NCI-H2171 (cell line): ENCODE measurements around the gene PTRH2.
"Not testable (repeated sequence)": the region's sequence is repeated elsewhere in the genome, so short reads cannot be mapped to it uniquely, and the experiment has no call there.

Experiments
- DNase-seq: peaks from one replicate; lab custom pipeline; 2025; lab: John Stamatoyannopoulos, UW

The PTRH2 gene

DNA sequence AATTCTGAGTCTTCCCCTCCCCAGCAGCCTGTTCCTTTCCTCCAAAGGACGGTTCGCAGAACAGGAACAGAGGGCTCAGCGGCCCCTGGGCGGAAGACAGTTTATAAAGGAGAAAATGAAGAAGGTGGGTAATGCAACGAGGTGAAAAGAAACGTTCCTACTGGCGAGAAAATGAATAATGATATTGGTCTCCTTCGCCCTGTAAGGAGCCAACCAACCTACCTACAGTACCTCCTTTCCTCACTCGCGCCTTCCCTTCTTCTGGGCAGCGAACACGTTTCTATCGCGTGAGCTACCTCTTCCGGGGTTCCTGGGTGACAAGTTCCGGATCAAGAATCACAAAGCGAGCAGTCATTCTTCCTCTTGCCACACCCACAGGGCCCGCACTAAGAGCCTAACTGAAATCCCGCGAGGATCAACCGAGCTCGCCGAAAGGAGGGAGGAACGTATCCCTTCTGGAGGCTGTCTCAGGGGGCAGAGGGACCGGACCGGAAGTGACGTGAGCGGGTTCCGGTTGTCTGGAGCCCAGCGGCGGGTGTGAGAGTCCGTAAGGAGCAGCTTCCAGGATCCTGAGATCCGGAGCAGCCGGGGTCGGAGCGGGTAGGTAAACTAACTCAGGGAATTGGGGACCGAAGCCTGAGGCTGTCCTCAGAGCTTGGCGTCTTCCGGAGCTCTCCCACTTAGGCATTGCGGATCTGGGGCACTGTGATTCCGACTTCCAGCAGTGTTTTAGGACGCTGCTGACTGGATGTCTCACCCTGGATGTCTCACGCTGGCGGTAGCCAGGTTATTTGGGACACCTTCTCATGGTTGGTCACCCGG lies at the start of gene PTRH2, which contains the start of gene VMP1:
Gene PTRH2 (minus strand): TSS at position 282 of the 822 bp plus-strand sequence. CDS start 9,452 bp downstream, outside the sequence.
Gene VMP1 (plus strand): TSS at position 506 of the 822 bp plus-strand sequence. CDS start 23,793 bp downstream, outside the sequence.
- peak; percentile 99 for DNase-seq

DNA sequence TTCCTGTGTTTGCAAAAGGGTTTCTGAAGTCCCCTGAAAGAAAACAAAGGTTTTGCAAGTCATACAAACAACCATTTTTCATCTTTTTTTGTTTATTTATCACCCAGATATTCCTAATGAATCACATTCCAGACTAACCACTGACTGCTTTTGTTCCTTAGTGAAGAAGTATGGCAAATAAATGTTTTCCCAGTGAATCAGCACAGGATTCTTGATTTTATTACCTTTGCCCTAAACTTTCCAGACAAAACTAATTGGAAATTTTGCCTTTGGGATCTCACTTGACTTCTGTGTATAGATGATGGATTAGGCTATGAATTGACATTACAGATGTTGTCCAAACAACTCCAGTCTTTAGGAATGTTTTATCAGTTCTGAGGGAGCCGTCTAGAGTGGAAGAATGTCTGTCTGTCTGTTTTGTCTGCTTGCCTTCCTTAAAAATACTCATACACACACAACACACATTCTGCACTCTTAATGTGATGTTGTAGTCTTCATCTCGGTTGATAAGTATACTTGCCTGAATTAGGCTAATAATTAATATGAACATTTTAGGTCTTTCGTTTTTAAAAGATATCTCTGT lies 49.1 kb upstream of the PTRH2 start:
- DNase-seq = no peak

DNA sequence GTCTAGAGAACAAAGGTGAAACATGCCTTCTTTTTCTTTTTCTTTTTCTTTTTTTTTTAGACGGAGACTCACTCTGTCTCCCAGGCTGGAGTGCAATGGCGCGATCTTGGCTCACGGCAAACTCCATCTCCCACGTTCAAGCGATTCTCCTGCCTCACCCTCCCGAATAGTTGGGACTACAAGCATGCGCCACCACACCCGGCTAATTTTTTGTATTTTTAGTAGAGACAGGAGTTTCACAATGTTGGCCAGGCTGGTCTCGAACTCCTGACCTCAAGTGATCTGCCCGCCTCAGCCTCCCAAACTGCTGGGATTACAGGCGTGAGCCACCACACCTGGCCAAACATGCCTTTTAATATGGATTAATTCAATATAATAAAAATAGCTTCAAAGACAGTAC lies 47.8 kb upstream of the PTRH2 start:
- DNase-seq = not testable (repeated sequence)

DNA sequence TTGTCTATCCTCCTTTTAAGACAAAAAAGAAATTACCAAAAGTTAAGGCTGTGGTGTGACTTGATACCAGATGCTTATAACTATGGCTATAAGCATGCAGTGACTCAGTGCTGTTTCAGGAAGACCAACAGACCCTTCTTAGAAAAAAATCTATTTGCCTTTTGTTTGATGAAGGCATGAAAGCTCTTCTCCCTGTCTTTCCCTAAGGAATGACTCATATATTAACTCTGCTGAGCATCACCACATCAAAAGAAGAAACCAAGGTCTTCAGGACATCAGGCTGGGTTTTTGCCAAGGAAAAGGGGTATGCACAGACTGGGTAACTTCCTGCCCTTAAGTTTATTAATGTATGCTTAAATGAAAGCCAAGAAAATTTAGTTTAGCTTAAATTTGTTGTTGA lies 47.3 kb upstream of the PTRH2 start:
- no peak for DNase-seq

DNA sequence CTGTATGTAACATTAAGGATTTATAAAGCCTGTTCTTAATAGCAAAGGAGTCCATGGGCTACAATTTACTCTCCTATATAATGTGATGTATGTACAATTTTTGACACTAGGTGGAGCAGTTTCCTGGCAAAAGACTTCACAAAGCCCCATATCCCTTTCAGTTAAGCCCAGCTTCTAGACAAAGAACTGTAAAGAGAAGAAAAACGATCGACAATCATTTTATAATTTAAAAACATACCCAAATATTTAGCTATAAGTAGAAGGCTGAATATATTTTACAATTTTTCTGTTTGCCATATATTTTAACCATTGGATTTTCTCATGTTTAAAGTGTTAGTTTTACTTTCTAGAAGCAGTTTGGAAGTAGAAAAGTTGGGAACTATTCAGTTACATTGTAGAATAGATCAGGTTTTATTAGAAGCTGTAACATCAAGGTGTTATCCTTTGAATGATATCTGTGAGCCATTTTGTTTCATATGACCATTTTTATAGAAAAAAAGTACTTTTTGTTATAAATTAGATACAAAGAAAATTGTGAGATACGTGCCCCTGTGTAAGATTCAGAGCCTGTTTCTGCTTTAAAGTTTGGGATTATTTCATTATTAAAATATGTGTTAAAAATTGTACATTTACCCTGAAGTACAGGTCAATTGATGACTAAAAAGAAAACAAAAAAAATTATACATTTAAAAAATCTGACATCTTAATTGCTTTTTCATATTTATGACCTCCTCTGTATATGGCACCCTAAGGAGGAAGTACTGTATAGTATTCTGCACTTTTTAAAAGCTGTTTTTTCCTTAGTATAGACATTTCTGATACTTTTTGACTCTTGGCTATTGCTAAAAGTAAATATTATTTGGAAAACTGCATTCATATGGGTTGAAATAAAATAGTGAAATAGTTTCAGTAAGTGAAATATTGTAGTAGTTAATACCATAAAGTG lies 46.6 kb upstream of the PTRH2 start:
- DNase-seq = peak; percentile 60

DNA sequence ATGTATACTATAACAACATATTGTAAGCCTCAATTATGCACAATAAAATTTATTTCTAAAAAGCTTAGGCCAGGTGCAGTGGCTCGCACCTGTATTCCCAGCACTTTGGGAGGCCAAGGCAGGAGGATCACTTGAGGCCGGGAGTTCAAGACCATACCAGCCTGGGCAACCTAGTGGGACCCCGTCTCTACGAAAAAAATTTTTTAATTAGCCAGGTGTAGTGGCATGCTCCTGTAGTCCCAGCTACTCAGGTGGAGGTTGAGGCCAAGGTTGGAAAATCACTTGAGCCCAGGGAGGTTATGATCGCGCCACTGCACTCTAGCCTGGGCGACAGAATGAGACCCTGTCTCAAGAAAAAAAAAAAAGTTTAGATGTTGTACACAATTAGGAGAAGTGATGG lies 45.7 kb upstream of the PTRH2 start:
- DNase-seq = no peak

DNA sequence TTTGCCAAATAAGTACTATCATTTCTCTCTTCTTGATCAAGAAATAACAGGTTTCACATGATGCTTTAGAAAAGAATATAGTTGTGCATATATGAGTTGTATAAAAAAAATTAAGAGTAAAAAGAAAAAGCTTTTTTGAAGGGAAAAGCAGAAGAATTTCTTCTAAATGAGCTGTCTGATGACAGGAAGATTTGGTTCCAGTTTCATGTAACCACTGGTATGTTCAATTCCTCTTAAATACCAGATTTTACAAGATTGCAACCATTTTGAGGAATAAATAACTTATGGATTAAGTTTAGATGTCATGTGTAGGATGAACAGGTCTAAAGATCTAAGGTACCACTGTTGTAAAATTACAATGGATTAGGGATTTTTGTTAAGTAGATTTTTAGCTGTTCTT lies 45.2 kb upstream of the PTRH2 start:
- no peak for DNase-seq

DNA sequence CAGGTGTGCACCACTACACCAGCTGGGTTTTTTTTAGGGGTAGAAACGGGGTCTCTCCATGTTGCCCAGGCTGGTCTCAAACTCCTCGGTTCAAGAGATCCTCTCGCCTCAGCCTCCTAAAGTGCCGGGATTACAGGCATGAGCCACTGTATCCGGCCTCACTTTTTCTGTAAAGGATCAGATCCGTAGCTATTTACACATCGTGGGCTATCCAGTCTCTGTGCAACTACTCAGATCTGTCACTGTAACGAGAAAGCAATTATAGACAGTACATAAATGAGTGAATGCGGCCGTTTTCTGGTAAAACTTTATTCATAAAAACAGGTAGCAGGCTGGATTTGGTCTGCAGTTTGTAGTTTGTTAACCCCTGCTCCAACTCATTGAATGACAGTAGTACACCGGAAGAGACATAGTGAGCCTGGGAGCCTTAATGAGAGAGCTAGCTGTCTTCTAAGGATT lies 44.8 kb upstream of the PTRH2 start:
- no peak for DNase-seq

DNA sequence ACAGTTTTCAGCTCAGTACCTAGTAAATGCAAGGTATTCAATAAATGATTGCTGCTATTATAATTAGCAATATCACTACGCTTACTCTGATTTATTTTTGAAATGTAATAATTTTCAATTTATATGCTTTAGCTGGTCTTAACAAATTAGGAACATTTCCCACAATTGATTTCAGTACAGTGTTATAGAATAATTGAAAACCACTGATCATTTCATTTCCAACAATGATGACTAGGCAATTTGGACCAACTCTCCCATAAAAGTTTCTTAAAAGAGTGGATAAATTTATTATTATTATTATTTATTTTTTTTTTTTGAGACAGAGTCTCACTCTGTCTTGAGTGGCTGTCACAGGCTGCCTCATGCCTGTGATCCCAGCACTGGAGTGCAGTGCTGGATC lies 41.4 kb upstream of the PTRH2 start:
- DNase-seq = no peak

DNA sequence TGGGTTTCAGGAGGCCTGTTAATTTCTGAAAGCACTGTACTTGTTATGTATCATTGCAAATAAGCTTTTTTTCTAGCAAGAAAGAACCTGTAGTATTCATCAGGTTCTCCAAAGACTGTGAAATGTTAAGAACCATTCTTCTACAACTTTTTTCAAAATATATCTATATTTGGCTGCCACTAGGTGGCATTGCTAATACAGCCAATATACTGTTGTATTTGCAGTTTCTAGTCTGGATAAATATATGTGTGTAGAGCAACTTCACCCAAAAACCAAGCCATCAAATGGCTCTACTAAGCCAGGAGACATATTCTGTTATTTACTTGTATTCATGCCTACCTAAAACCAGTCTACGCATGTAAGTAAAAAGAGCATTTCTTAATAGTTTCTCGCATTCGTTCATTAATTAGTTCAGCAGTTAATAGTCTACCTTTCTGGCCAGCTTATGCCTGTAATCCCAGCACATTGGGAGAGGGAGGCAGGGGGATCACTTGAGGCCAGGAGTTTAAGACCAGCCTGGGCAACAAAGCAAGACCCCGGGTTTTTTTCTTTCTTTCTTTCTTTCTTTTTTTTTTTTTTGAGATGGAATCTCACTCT lies 39.7 kb upstream of the PTRH2 start:
- no peak for DNase-seq

DNA sequence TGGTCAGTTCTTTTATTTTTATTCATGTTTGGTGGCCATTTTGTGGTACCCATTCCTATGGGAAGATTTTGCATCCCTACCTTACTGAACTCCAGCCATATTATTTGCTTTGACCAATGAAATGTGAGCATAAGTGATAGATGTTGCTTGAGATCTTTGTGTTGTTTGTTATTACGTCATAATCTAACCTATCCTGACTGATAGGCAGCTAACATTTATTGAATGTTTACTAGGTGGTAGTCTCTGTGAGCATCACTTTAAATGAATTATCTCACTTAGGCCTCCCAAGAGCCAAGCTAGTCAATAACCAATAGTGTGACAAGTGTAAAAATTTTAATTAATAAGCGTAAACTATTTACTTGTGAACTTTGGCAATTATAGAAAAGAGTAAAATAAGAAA lies 37.8 kb upstream of the PTRH2 start:
- DNase-seq = no peak

DNA sequence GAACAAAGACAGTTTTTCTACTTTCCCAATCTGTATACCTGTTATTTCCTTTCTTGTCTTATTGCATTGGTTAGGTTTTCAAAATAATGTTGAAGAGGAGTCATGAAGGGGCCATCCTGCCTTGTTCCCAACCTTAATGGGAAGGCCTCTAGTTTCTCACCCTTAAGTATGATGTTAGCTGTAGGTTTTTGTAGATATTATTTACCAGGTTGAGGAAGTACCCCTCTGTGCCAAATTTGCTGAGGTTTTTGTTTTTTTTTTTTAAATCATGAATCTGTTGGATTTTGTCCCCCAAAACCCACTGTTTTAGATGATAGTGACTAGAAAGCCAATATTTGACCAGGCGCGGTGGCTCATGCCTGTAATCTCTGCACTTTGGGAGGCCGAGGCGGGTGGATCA lies 36.6 kb upstream of the PTRH2 start:
- no peak for DNase-seq

DNA sequence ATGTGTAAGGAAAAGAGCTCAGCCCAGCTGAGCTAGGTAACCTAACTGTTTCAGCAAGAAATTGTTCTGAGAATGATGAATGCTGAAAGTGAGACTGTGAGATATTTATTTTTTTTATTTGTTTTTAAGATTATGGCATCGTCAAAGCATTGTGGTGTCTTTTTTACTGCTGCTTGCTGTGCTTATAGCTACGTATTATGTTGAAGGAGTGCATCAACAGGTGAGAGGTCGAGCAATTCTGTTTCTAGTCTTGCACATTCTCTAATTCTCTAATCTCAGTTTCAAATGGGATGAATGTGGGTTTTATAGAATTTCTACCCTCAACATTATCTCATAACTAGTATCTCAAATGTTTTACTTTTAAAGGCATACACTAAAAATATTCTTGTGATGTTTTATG lies 30.1 kb upstream of the PTRH2 start:
- no peak for DNase-seq

DNA sequence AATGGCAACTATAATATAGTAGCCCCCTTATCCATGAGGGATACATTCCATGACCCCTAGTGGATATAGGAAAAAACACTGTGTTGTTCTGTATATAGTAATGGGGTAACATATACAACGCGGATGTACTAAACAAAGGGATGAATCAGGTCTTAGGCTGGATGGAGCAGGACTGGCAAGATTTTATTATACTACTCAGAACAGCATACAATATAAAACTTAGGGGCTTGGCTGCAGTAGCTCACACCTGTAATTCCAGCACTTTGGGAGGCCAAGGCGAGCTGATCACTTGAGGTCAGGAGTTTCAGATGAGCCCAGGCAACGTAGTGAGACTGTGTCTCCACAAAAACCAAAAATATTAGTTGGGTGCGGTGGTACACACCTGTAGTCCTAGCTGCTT lies 27.0 kb upstream of the PTRH2 start:
- DNase-seq = no peak

DNA sequence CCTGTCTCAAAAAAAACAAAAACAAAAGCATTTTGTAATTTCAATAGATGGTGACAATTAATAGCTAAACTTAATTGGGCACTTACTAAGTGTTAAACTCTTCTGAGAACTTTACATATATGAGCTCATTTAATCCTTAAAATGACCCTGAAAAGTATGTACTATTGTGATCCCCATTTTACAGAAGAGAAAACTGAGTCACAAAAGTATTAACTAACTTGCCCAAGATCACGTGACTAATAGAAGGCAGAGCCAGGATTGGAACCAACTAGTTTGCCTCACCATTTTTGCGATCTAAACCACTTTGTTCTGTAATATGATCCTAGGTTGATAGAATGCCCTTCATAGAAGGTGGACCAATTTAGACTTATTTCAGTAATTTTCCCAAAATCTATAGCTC lies 26.5 kb upstream of the PTRH2 start:
- DNase-seq = no peak

DNA sequence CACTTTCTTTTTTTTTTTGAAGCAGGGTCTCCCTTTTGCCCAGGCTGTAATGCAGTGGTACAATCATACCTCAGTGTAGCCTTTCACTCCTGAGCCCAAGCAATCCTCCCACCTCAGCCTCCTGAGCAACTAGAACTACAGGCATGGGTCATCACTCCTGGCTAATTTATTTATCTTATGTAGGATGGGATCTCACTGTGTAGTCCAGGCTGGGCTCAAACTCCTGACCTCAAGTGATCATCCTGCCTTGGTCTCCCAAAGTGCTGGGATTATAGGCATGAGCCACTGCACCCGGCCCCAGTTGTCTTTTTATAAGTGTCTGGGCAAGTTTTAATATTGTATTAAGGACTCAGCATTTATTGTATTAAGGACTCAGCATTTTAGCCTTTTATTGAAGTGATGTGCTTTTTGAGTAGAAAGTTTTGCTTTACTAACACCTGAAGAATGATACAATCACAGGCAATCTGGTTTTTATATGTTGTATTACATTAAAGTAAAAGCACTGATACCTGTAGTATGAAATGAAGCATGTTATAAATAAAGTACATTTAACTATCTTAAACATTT lies 23.1 kb upstream of the PTRH2 start:
- no peak for DNase-seq

DNA sequence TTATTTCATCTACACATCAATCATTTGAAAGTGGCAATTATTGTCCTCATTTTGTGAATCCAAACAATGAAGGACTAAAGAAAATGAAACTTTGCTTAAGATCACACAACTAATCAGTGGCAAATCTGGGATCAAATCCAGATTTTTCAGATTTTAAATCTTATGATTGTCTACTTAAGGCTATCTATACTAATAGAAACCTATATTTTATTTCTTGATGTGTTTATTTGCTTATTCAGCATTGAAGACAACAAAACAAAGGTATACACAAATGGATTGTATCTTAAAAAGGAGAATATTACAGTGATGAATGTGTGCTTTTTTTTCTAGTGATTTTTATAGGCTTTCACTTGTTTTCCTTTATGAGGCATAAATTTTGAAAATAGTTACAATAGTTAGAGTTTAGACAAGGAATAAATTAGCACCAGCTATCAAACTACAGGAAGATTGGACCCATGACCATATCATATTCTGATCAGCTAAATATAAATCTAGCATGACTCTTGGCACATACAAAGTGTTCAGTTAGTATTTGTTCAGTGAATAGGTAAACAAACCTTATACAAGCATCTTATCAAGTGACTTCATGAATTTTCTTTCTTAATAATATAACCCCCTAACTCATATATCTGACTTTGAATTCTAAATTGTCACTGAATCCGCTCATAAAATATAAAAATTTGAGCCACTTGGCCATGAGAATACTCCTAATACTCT lies 20.7 kb upstream of the PTRH2 start:
- no peak for DNase-seq

DNA sequence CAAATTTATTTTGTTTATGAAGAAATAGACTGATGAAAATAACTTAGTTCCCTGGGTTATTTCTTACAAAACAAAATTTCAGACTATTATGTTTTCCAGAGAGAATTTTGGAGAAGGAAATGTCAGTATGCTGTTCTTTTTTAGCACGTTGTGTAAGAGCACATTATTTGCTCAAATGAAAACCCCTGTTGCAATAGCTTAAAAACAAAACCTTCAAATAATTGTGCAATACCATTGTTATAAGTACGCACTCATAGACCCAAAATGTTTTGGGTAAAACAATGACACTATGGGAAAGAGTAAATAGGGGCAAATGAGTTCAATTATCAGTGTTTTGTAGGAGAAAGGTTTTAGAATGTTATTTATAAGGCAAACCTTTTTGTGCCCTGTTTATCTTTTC lies 18.5 kb upstream of the PTRH2 start:
- no peak for DNase-seq

DNA sequence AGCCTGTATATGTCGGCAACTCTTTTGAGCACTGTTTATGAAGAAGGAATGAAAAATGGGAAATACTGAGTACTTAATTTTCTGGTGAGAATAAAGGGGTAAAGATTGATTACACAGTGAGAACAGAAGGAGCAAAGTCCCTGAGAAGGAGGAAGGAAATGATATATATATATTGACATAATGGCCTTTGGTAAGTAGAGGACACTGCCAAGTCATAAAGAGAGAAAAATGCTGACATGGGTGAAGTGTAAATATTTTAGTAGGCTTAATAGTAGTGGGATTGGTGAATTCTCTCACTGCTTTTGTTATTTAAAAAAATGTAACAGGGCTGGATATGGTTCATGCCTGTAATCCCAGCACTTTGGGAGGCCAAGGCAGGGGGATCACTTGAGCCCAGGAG lies 16.4 kb upstream of the PTRH2 start:
- DNase-seq = no peak

DNA sequence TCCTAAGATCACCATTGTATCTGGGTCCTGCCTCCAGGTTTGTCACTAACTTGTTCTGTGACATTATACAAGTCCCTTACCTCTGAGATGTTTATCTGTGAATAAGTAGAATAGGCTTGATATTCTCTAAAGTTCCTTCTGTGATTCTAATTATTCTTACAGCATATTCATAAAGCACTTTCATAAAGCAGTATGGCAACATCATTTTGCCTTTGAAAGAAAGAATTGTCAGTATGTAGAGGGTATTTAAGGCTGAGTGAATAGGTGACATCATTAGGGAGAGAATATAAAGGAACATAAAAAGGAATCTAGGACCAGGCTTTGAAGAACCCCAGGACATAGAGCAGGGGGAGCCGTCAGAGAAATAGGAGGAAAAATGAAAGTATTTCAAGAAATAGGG lies 15.8 kb upstream of the PTRH2 start:
- no peak for DNase-seq

DNA sequence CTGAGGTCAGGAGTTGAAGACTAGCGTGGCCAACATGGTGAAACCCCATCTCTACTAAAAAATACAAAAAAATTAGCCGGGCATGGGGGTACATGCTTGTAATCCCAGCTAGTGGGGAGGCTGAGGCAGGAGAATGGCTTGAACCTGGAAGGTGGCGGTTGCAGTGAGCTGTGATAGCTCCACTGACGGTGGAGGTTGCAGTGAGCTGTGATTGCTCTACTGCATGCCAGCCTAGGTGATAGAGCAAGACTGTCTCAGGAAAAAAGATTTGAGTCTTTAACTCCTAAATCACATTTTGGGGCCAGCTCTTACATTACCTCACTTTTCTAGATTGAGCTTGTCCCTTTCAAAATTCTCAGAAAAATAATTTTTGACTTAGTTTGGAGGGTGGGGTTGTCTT lies 15.4 kb upstream of the PTRH2 start:
- no peak for DNase-seq
